HepG2 (cell line): Measurements from ENCODE around the gene HS6ST2. TPM values are rescaled to one million over a fixed set of nuclear protein-coding genes. Genes with fewer than 3 reads are reported as not detected.

Experiments
- ATAC-seq: fragments of 200-7000 bp; cut with Tn5 transposase; 3 replicates; pipeline ENCODE4 v1.9.1; 2020; ENCODE audit warnings: mild to moderate bottlenecking, moderate library complexity
- BruUV-seq: library from RNA; stranded (reverse); fragments of 400-500 nt; replicated peaks from 2 replicates; lab custom pipeline; 2021; lab: Mats Ljungman, UMichigan
- CTCF ChIA-PET: fragments of 300-600 bp; formaldehyde crosslinking; extraction: SDS; loops from one replicate; lab custom pipeline; 2021; ENCODE audit warnings: low total read pairs, inconsistent platforms, low intra/inter-chr PET ratio; lab: Yijun Ruan, JAX
- POLR2A ChIA-PET: fragments of 350-600 bp; sonication (Branson Sonifier 250); formaldehyde crosslinking; loops from one replicate; lab custom pipeline; 2020; ENCODE audit warnings: antibody characterized with exemption, inconsistent platforms; lab: Yijun Ruan, JAX
- DNase-seq: peaks from one replicate; pipeline ENCODE4 v3.0.0-alpha.2; 2015; ENCODE audit warnings: low spot score
- FAIRE-seq: peaks from 3 replicates; lab custom pipeline; 2011; peaks lifted over from hg19 to GRCh38; lab: Jason Lieb, UNC
- H2AFZ ChIP-seq: one replicate; pipeline ENCODE4 v1.6.1; 2011; ENCODE audit warnings: low read length, inconsistent platforms
- H3K27ac ChIP-seq: fragments of 300-600 bp; 3 replicates; pipeline ENCODE4 v1.8.0; 2011; ENCODE audit warnings: mixed run types, mild to moderate bottlenecking, mixed read lengths, low read length, inconsistent platforms; ENCODE audit not compliant: insufficient read depth; ENCODE audit errors: extremely low read length
- H3K27me3 ChIP-seq, 2 experiments: fragments of 200-600 bp in 1 of 2; 2 replicates in 1 of 2; 3 replicates in 1 of 2; pipeline versions ENCODE4 v1.6.0 to v1.8.0; 2011; ENCODE audit warnings: low read length in 2 of 2, mild to moderate bottlenecking in 2 of 2, moderate library complexity in 2 of 2, inconsistent platforms in 1 of 2; ENCODE audit not compliant: insufficient read depth in 2 of 2, control insufficient read depth in 1 of 2
- H3K36me3 ChIP-seq, 2 experiments: fragments of 200-600 bp in 1 of 2; replicated peaks in 1 of 2; 2 replicates in 1 of 2; 3 replicates in 1 of 2; pipeline versions ENCODE4 v1.5.1 to v1.8.0; 2011; ENCODE audit warnings: low read length in 2 of 2, inconsistent platforms in 1 of 2; ENCODE audit not compliant: insufficient read depth in 2 of 2, control insufficient read depth in 1 of 2
- H3K4me1 ChIP-seq: 2 replicates; pipeline ENCODE4 v1.5.1; 2012; ENCODE audit warnings: low read length, inconsistent platforms; ENCODE audit not compliant: insufficient read depth
- H3K4me2 ChIP-seq: 2 replicates; pipeline ENCODE4 v1.6.0; 2011; ENCODE audit warnings: low read depth, low read length, inconsistent platforms
- H3K4me3 ChIP-seq, 3 experiments: fragments of 200-600 bp in 1 of 3; sonication (generic), shearing (Covaris generic) in 1 of 3; replicated peaks in 1 of 3; 2 replicates each; pipeline ENCODE4 v1.5.1; 2011 to 2016; ENCODE audit warnings: low read length in 3 of 3, inconsistent platforms in 2 of 3, low read depth in 2 of 3, mild to moderate bottlenecking in 2 of 3, control low read depth in 1 of 3, mixed read lengths in 1 of 3; ENCODE audit not compliant: insufficient read depth in 1 of 3
- H3K79me2 ChIP-seq: one replicate; pipeline ENCODE4 v1.6.1; 2011; ENCODE audit warnings: low read length, inconsistent platforms; ENCODE audit not compliant: insufficient read depth
- H3K9ac ChIP-seq: 2 replicates; pipeline ENCODE4 v1.6.0; 2011; ENCODE audit warnings: mild to moderate bottlenecking, low read depth, low read length, inconsistent platforms; ENCODE audit not compliant: insufficient read depth
- H3K9me3 ChIP-seq: 2 replicates; pipeline ENCODE4 v1.5.1; 2012; ENCODE audit warnings: mild to moderate bottlenecking, low read length
- H4K20me1 ChIP-seq: 2 replicates; pipeline ENCODE4 v1.6.0; 2011; ENCODE audit warnings: inconsistent platforms, mild to moderate bottlenecking, low read length, moderate library complexity; ENCODE audit not compliant: insufficient read depth
- TCF7 ChIP-seq: sonication (generic); IDR thresholded peaks from 2 replicates; pipeline ENCODE4 v1.6.1; 2016; ENCODE audit warnings: antibody characterized with exemption, low read depth
- WGBS: methylation state at CpG from one replicate; pipeline ENCODE4 v1.1.6; 2017; ENCODE audit warnings: low lambda C conversion rate; 5-methylcytosine and 5-hydroxymethylcytosine counted together
- in situ Hi-C: cut with HindIII; loops from 2 replicates; pipeline ENCODE4 v1.10.0; 2017; ENCODE audit warnings: low pct_unique_long_range_greater_than_20kb; ENCODE audit not compliant: extremely low pct_ligation_motif_present
- intact Hi-C: fragments of 100-400 bp; cut with micrococcal nuclease; formaldehyde crosslinking; loops from one replicate; pipeline ENCODE4 v1.10.0; 2022; ENCODE audit not compliant: unreplicated experiment
- polyA plus RNA-seq, 8 experiments: library from polyadenylated mRNA; depleted of rRNA in 3 of 8; stranded (reverse) in 7 of 8; unstranded in 1 of 8; fragments of >200 nt; fragmentation: Illumina TruSeq in 4 of 8; extraction: Trizol in 4 of 8; gene quantifications; 2 replicates each; pipeline versions ENCODE4 v1.2.1 to v1.2.3, GENCODE V29; 2011 to 2016; ENCODE audit warnings: low read depth in 4 of 8, missing spikeins in 1 of 8, mixed read lengths in 1 of 8; ENCODE audit not compliant: insufficient read depth in 1 of 8
- total RNA-seq, 5 experiments: library from RNA; depleted of rRNA; stranded (reverse); fragments of >200 nt; fragmentation: Illumina TruSeq; extraction: Trizol; gene quantifications; 2 replicates each; pipeline ENCODE4 v1.2.3, GENCODE V29; 2016; ENCODE audit warnings: low read depth in 1 of 5
- TF ChIP-seq, protein P1 (sequence below): sonication (generic); formaldehyde crosslinking; IDR thresholded peaks from 2 replicates; pipeline ENCODE4 v1.4.0; 2020; ENCODE audit warnings: mild to moderate bottlenecking, missing genetic modification reagents
- TF ChIP-seq, protein P2 (sequence below): sonication (generic); formaldehyde crosslinking; IDR thresholded peaks from 2 replicates; pipeline ENCODE4 v1.5.0; 2020; ENCODE audit warnings: mild to moderate bottlenecking, missing genetic modification reagents, moderate library complexity

Gene HS6ST2
- total and polyA plus RNA-seq, 2 of the 13 experiments (the other 11 are each of a cell fraction or from before 2014, with no cell fraction given) = 0.05 TPM; not detected in 1

DNA sequence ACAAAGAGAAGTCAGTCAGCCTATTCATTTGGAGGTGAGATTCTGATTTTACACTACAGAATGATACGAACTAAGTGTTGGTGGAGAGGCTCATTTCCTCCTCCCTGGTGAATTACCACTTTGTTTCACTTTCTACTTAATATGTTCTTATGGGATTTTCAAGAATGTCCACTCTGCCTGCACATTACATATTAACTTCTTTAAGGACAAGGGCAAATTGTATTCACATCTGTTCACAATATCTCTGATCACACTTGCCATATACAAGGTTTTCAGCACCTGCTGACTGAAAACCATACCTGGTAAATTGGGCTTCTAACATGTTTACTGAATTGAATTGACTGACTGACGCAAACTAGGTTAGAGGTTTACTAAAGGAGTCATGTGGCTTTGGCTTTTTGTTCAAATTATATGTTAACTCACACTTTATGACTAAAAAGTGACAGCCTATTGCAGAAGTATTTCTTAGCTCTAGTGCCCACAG lies 281.2 kb downstream of the HS6ST2 start (continued):
- TF ChIP-seq, protein P1, sequence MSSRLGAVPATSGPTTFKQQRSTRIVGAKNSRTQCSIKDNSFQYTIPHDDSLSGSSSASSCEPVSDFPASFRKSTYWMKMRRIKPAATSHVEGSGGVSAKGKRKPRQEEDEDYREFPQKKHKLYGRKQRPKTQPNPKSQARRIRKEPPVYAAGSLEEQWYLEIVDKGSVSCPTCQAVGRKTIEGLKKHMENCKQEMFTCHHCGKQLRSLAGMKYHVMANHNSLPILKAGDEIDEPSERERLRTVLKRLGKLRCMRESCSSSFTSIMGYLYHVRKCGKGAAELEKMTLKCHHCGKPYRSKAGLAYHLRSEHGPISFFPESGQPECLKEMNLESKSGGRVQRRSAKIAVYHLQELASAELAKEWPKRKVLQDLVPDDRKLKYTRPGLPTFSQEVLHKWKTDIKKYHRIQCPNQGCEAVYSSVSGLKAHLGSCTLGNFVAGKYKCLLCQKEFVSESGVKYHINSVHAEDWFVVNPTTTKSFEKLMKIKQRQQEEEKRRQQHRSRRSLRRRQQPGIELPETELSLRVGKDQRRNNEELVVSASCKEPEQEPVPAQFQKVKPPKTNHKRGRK = no peak

DNA sequence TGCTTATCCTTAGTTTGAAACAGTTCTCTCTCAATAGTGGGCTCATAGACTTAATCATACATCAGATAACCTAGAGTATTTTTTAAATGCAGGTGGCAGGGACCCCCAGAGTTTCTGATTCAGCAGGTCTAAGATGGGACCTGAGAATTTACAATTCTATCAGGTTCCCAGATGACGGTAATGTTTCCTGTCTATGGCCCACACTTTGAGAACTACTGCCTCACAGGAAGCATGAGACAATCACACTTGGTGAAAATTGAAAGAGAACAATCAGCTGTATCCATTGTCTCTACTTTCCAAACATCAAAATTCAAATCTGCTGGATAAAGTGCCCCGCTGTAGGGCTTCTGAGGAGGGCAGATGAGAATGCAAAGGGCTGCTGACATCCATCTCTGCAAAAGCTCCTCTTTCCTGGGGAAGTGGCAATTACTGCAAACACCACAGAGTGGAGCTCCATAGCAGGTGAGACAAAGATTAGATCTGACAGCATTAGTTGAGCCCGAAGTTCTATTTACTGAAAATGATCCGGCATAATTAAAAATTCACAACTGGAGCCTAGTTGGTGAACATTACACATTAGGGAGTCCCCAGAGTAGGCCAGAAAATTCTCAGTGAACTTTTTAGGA lies 281.8 kb downstream of the HS6ST2 start:
- no peak overlapping the region for H3K4me2 ChIP-seq
- TF ChIP-seq TCF7 = no peak
- TF ChIP-seq, protein P2, sequence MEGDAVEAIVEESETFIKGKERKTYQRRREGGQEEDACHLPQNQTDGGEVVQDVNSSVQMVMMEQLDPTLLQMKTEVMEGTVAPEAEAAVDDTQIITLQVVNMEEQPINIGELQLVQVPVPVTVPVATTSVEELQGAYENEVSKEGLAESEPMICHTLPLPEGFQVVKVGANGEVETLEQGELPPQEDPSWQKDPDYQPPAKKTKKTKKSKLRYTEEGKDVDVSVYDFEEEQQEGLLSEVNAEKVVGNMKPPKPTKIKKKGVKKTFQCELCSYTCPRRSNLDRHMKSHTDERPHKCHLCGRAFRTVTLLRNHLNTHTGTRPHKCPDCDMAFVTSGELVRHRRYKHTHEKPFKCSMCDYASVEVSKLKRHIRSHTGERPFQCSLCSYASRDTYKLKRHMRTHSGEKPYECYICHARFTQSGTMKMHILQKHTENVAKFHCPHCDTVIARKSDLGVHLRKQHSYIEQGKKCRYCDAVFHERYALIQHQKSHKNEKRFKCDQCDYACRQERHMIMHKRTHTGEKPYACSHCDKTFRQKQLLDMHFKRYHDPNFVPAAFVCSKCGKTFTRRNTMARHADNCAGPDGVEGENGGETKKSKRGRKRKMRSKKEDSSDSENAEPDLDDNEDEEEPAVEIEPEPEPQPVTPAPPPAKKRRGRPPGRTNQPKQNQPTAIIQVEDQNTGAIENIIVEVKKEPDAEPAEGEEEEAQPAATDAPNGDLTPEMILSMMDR = peak; percentile 11; the same call in 1 of the 2 replicates
- TF ChIP-seq, all 625 proteins: peak for 1
- Histone ChIP-seq H3K27me3 (no peaks in the 10 kb centered on the region), H3K27ac (no peak overlapping the region), H3K36me3 (no peaks in the 10 kb centered on the region), H4K20me1 (no peaks in the 10 kb centered on the region), H3K4me3 (no peak overlapping the region), H3K9ac (no peak overlapping the region), H3K79me2 (no peaks in the 10 kb centered on the region), H2AFZ (no peak overlapping the region), H3K4me1 (no peaks in the 10 kb centered on the region), H3K9me3 (no peaks in the 10 kb centered on the region)
- WGBS = 53% methylated on average over 4 of the region's 4 CpGs
- DNase-seq (no peak), ATAC-seq (no peak), FAIRE-seq (no peak)
- in situ Hi-C loops = no loop called here
- ChIA-PET CTCF (no interaction called here), POLR2A (no interaction called here)
- intact Hi-C loops = no loop called here
- no TSS peak for BruUV-seq
